Activated CD4-positive, alpha-beta T cell treated with anti-CD3 and anti-CD28 coated beads, Interleukin-2, Interleukin-4, amounts not matched to agents 100 ng/mL and 50 ng/mL, durations not matched to agents 16 hours and 8 hours (primary cell): ENCODE measurements around the gene DPP7.
"Not testable (repeated sequence)": the region's sequence is repeated elsewhere in the genome, so short reads cannot be mapped to it uniquely, and the experiment has no call there.

Experiments
- DNase-seq: peaks from one replicate; pipeline ENCODE4 v3.0.0-alpha.2; 2020; ENCODE audit warnings: low spot score

Gene DPP7

GRCh38 chr9:137128862-137129455 lies 14.4 kb upstream of the DPP7 start:
- DNase-seq = no peak

GRCh38 chr9:137128158-137128861 lies 13.8 kb upstream of the DPP7 start:
- no peak for DNase-seq

- DNase-seq = peak; percentile 53
Measured at GRCh38 chr9:137127301-137128157, 13.0 kb upstream of the DPP7 start.

- no peak for DNase-seq
Measured at GRCh38 chr9:137126786-137127185, 12.3 kb upstream of the DPP7 start.

GRCh38 chr9:137123952-137124462 lies 9.5 kb upstream of the DPP7 start:
- DNase-seq = not testable (repeated sequence)

- no peak for DNase-seq
Measured at GRCh38 chr9:137123468-137123837, 8.9 kb upstream of the DPP7 start.

GRCh38 chr9:137122796-137123467 lies 8.4 kb upstream of the DPP7 start:
- DNase-seq = not testable (repeated sequence)

- DNase-seq = not testable (repeated sequence)
Measured at GRCh38 chr9:137121927-137122795, 7.6 kb upstream of the DPP7 start.

- DNase-seq = not testable (repeated sequence)
Measured at GRCh38 chr9:137118092-137118603, 3.6 kb upstream of the DPP7 start.

- no peak for DNase-seq
Measured at GRCh38 chr9:137117269-137117731, 2.8 kb upstream of the DPP7 start.

- DNase-seq = no peak
Measured at GRCh38 chr9:137116728-137117127, 2.2 kb upstream of the DPP7 start.

GRCh38 chr9:137116027-137116507 lies 1.5 kb upstream of the DPP7 start:
- no peak for DNase-seq

GRCh38 chr9:137115394-137116026 lies 977 bp upstream of the DPP7 start:
- DNase-seq = no peak

GRCh38 chr9:137114220-137114612 lies 317 bp downstream of the DPP7 start:
- DNase-seq = no peak

GRCh38 chr9:137113385-137114159 lies 961 bp downstream of the DPP7 start:
- no peak for DNase-seq

- no peak for DNase-seq
Measured at GRCh38 chr9:137112564-137113384, 1.8 kb downstream of the DPP7 start.

GRCh38 chr9:137111788-137112563 lies 2.6 kb downstream of the DPP7 start:
- DNase-seq = no peak
